H9 (cell line): ENCODE data around the gene ZCCHC7. TPM values are rescaled to one million over a fixed set of nuclear protein-coding genes. Genes with fewer than 3 reads are reported as not detected.
A peak's percentile ranks its signal among the peaks of the same experiment; 100 is the strongest.

Experiments
- DNase-seq: peaks from one replicate; pipeline ENCODE4 v3.0.0-alpha.2; 2017
- H2AFZ ChIP-seq: one replicate; pipeline ENCODE4 v1.6.1; 2013; ENCODE audit warnings: mild to moderate bottlenecking, low read length, control low read depth, moderate library complexity
- H2AK5ac ChIP-seq: 2 replicates; pipeline ENCODE4 v1.6.1; 2013; ENCODE audit warnings: low read length, control low read depth, mixed read lengths; ENCODE audit not compliant: insufficient read length
- H2BK120ac ChIP-seq: one replicate; pipeline ENCODE4 v1.6.1; 2013; ENCODE audit warnings: low read depth, mild to moderate bottlenecking, low read length, control low read depth, inconsistent platforms; ENCODE audit not compliant: poor library complexity, severe bottlenecking
- H2BK12ac ChIP-seq: 2 replicates; pipeline ENCODE4 v1.6.1; 2013; ENCODE audit warnings: low read length, control low read depth, mixed read lengths, low read depth; ENCODE audit not compliant: insufficient read length
- H2BK15ac ChIP-seq: 2 replicates; pipeline ENCODE4 v1.6.1; 2013; ENCODE audit warnings: low read depth, low read length, control low read depth
- H2BK20ac ChIP-seq: one replicate; pipeline ENCODE4 v1.6.1; 2013; ENCODE audit warnings: low read depth, mild to moderate bottlenecking, low read length, control low read depth, inconsistent platforms; ENCODE audit not compliant: poor library complexity, severe bottlenecking
- H2BK5ac ChIP-seq: 2 replicates; pipeline ENCODE4 v1.6.1; 2013; ENCODE audit warnings: low read length, control low read depth, mixed read lengths; ENCODE audit not compliant: insufficient read length
- H3K14ac ChIP-seq: 2 replicates; pipeline ENCODE4 v1.6.1; 2013; ENCODE audit warnings: low read length, control low read depth; ENCODE audit not compliant: insufficient read depth
- H3K18ac ChIP-seq: 2 replicates; pipeline ENCODE4 v1.6.1; 2013; ENCODE audit warnings: low read depth, mild to moderate bottlenecking, mixed read lengths, low read length, control low read depth; ENCODE audit not compliant: insufficient read length
- H3K23ac ChIP-seq: 2 replicates; pipeline ENCODE4 v1.6.1; 2013; ENCODE audit warnings: low read length, control low read depth, mixed read lengths, low read depth; ENCODE audit not compliant: insufficient read length
- H3K23me2 ChIP-seq: 2 replicates; pipeline ENCODE4 v1.6.1; 2013; ENCODE audit warnings: low read depth, mild to moderate bottlenecking, mixed read lengths, low read length, control low read depth; ENCODE audit not compliant: insufficient read length, poor library complexity, severe bottlenecking
- H3K27ac ChIP-seq: 2 replicates; pipeline ENCODE4 v1.5.1; 2013; ENCODE audit warnings: low read length, control low read depth, mixed read lengths, low read depth; ENCODE audit not compliant: insufficient read length
- H3K27me3 ChIP-seq: 2 replicates; pipeline ENCODE4 v1.6.1; 2013; ENCODE audit warnings: low read length, control low read depth, inconsistent platforms; ENCODE audit not compliant: insufficient read depth
- H3K4ac ChIP-seq: 2 replicates; pipeline ENCODE4 v1.6.1; 2013; ENCODE audit warnings: low read depth, mild to moderate bottlenecking, control low read depth, inconsistent platforms, low read length, moderate library complexity
- H3K4me1 ChIP-seq: 2 replicates; pipeline ENCODE4 v1.6.1; 2013; ENCODE audit warnings: low read length, control low read depth, inconsistent platforms; ENCODE audit not compliant: insufficient read depth
- H3K4me2 ChIP-seq: 2 replicates; pipeline ENCODE4 v1.6.1; 2013; ENCODE audit warnings: low read length, control low read depth, mixed read lengths; ENCODE audit not compliant: insufficient read length, insufficient read depth
- H3K56ac ChIP-seq: 2 replicates; pipeline ENCODE4 v1.6.1; 2013; ENCODE audit warnings: low read depth, mild to moderate bottlenecking, mixed read lengths, low read length, control low read depth; ENCODE audit not compliant: insufficient read length
- H3K79me1 ChIP-seq: 2 replicates; pipeline ENCODE4 v1.6.1; 2013; ENCODE audit warnings: low read depth, mild to moderate bottlenecking, moderate library complexity, low read length, control low read depth, inconsistent platforms; ENCODE audit not compliant: insufficient read depth, poor library complexity, severe bottlenecking
- H3K79me2 ChIP-seq: 2 replicates; pipeline ENCODE4 v1.6.1; 2013; ENCODE audit warnings: low read length, control low read depth, inconsistent platforms; ENCODE audit not compliant: insufficient read depth
- H3K9ac ChIP-seq: 2 replicates; pipeline ENCODE4 v1.6.1; 2013; ENCODE audit warnings: low read length, control low read depth, mixed read lengths; ENCODE audit not compliant: insufficient read length; ENCODE audit errors: extremely low read depth
- H3K9me3 ChIP-seq: one replicate; pipeline ENCODE4 v1.6.1; 2013; ENCODE audit warnings: low read depth, low read length, inconsistent platforms; ENCODE audit not compliant: control insufficient read depth
- H3T11ph ChIP-seq: one replicate; pipeline ENCODE4 v1.6.1; 2013; ENCODE audit warnings: mild to moderate bottlenecking, low read length, control low read depth, inconsistent platforms
- H4K20me1 ChIP-seq: one replicate; pipeline ENCODE4 v1.6.1; 2013; ENCODE audit not compliant: control insufficient read depth, insufficient read length, insufficient read depth
- H4K5ac ChIP-seq: 2 replicates; pipeline ENCODE4 v1.6.1; 2013; ENCODE audit warnings: low read depth, mild to moderate bottlenecking, mixed read lengths, low read length, control low read depth; ENCODE audit not compliant: insufficient read length
- H4K8ac ChIP-seq: replicated peaks from 2 replicates; pipeline ENCODE4 v1.6.1; 2013; ENCODE audit warnings: low read length, control low read depth, mixed read lengths, low read depth; ENCODE audit not compliant: insufficient read length
- H4K91ac ChIP-seq: 2 replicates; pipeline ENCODE4 v1.6.1; 2013; ENCODE audit warnings: low read depth, mild to moderate bottlenecking, moderate library complexity, mixed read lengths, low read length, control low read depth; ENCODE audit not compliant: insufficient read length
- H3K27ac Mint-ChIP-seq, 3 experiments: 2 replicates in 2 of 3; 3 replicates in 1 of 3; pipeline ENCODE4 v1.8.0; 2020 to 2021; ENCODE audit warnings: mixed read lengths in 3 of 3, mild to moderate bottlenecking in 1 of 3, moderate library complexity in 1 of 3
- H3K27me3 Mint-ChIP-seq: 2 replicates; pipeline ENCODE4 v1.8.0; 2021; ENCODE audit warnings: low read depth, mild to moderate bottlenecking, moderate library complexity, mixed read lengths
- H3K36me3 Mint-ChIP-seq, 3 experiments: 2 replicates in 2 of 3; 3 replicates in 1 of 3; pipeline ENCODE4 v1.8.0; 2020 to 2021; ENCODE audit warnings: low read depth in 3 of 3, mixed read lengths in 3 of 3; ENCODE audit not compliant: insufficient read depth in 1 of 3
- H3K4me1 Mint-ChIP-seq, 2 experiments: 2 replicates each; pipeline ENCODE4 v1.8.0; 2020; ENCODE audit warnings: mixed read lengths in 2 of 2
- H3K4me3 Mint-ChIP-seq, 2 experiments: 2 replicates in 1 of 2; 3 replicates in 1 of 2; pipeline ENCODE4 v1.8.0; 2020 to 2021; ENCODE audit warnings: mild to moderate bottlenecking in 2 of 2, mixed read lengths in 2 of 2, moderate library complexity in 1 of 2
- H3K9me3 Mint-ChIP-seq, 2 experiments: 2 replicates in 1 of 2; 3 replicates in 1 of 2; pipeline ENCODE4 v1.8.0; 2020; ENCODE audit warnings: mild to moderate bottlenecking in 2 of 2, mixed read lengths in 2 of 2, moderate library complexity in 1 of 2
- WGBS: extraction: QIAGEN DNeasy Blood & Tissue Kit; methylation state at CpG from one replicate; pipeline ENCODE4 v1.1.7; 2013; ENCODE audit warnings: missing lambda C conversion rate, low lambda C conversion rate, mixed read lengths; ENCODE audit not compliant: insufficient read length; ENCODE audit errors: extremely low coverage; 5-methylcytosine and 5-hydroxymethylcytosine counted together
- total RNA-seq: library from RNA; stranded (reverse); gene quantifications from 2 replicates; pipeline ENCODE4 v1.2.1, GENCODE V29; 2021
- TF ChIP-seq, protein P1 (sequence below): fragments of 200-600 bp; sonication (generic); conservative IDR thresholded peaks from 3 replicates; pipeline ENCODE4 v1.8.0; 2021; ENCODE audit warnings: antibody characterized with exemption, mild to moderate bottlenecking

ZCCHC7 gene
- total RNA-seq, 1 experiment from 2014 or later = 20.3 TPM

DNA sequence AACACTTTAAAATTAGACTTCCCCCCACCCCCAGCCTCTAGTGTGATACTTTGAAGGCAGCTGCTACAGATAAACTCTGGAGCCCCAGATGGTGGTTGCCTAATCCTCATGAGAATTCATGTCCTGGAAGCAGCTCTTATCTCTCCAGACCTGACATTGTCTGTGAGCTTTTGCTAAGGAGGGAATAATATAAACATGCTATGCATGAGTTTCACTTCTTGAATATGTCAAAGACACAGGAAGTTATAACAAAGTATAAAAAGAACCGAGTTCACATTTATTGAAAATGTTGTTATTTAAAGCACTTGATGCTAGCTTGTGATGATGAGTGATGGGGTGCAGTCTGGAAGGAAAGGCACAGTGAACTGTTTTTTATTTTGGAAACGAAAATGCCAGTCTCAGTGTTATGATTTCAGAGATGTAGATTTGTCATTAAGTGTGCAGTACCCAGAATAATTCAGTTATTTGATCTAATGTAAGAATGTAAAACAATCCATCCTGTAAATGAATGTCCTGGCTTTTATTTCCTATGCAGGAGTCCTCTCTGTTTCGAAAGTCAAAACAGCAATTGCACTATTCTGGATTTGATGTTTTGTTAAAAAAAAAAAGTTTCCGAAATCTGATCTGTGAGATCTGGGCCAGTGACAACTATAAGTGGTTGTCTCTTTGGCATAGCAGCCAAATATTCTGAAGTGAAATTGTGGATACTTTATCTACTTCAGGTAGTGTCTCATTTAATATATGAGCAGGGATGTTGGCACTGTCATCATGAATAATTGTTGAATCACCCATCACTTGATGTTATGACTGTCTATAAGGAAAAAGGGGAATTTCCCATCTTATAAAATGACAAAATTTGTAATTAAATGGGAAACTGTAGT, 77.0 kb downstream of the ZCCHC7 start:
- Mint-ChIP-seq H3K4me3 (no peak overlapping the region), H3K27ac (peak overlapping the region in 2 of 3 experiments; percentile 4 to 23; a peak in 1 of 7 replicates), H3K27me3 (no peaks in the 10 kb centered on the region), H3K9me3 (no peaks in the 10 kb centered on the region), H3K36me3 (no peaks in the 10 kb centered on the region; a peak in 2 of 7 replicates), H3K4me1 (peaks cover 59 to 78% of the 10 kb centered on the region in 2 experiments)
- Histone ChIP-seq H3K4me2 (no peak overlapping the region), H3K23ac (no peak overlapping the region), H2BK120ac (no peak overlapping the region), H3K27me3 (no peaks in the 10 kb centered on the region), H3K56ac (no peak overlapping the region), H3K9me3 (no peaks in the 10 kb centered on the region), H3K23me2 (no peaks in the 10 kb centered on the region), H2AFZ (no peak overlapping the region), H4K8ac (no peak overlapping the region), H2AK5ac (no peak overlapping the region), H3K18ac (no peak overlapping the region), H3K27ac (no peak overlapping the region), H3K9ac (no peak overlapping the region), H4K5ac (no peak overlapping the region), H4K20me1 (no peaks in the 10 kb centered on the region), H2BK12ac (no peak overlapping the region), H2BK15ac (no peak overlapping the region), H2BK20ac (no peak overlapping the region), H3T11ph (no peak overlapping the region), H2BK5ac (no peak overlapping the region), H3K4ac (no peak overlapping the region), H3K79me1 (no peaks in the 10 kb centered on the region), H3K79me2 (no peaks in the 10 kb centered on the region), H4K91ac (no peak overlapping the region), H3K4me1 (peaks cover 9% of the 10 kb centered on the region; the same call in 1 of the 2 replicates), H3K14ac (no peak overlapping the region)
- DNase-seq = no peak
- no CpG with 5 or more reads among the region's 4 CpGs for WGBS
- TF ChIP-seq, protein P1, sequence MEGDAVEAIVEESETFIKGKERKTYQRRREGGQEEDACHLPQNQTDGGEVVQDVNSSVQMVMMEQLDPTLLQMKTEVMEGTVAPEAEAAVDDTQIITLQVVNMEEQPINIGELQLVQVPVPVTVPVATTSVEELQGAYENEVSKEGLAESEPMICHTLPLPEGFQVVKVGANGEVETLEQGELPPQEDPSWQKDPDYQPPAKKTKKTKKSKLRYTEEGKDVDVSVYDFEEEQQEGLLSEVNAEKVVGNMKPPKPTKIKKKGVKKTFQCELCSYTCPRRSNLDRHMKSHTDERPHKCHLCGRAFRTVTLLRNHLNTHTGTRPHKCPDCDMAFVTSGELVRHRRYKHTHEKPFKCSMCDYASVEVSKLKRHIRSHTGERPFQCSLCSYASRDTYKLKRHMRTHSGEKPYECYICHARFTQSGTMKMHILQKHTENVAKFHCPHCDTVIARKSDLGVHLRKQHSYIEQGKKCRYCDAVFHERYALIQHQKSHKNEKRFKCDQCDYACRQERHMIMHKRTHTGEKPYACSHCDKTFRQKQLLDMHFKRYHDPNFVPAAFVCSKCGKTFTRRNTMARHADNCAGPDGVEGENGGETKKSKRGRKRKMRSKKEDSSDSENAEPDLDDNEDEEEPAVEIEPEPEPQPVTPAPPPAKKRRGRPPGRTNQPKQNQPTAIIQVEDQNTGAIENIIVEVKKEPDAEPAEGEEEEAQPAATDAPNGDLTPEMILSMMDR = no peak
